ENCODE results near the gene HERPUD1. TPM values are rescaled to one million over a fixed set of nuclear protein-coding genes. Genes with fewer than 3 reads are reported as not detected.
A peak's percentile ranks its signal among the peaks of the same experiment; 100 is the strongest.
"Not testable (repeated sequence)": the region's sequence is repeated elsewhere in the genome, so short reads cannot be mapped to it uniquely, and the experiment has no call there.

The HERPUD1 gene
- total RNA-seq, 3 donors from 2014 or later = 123 to 162 (median 149) TPM

DNA sequence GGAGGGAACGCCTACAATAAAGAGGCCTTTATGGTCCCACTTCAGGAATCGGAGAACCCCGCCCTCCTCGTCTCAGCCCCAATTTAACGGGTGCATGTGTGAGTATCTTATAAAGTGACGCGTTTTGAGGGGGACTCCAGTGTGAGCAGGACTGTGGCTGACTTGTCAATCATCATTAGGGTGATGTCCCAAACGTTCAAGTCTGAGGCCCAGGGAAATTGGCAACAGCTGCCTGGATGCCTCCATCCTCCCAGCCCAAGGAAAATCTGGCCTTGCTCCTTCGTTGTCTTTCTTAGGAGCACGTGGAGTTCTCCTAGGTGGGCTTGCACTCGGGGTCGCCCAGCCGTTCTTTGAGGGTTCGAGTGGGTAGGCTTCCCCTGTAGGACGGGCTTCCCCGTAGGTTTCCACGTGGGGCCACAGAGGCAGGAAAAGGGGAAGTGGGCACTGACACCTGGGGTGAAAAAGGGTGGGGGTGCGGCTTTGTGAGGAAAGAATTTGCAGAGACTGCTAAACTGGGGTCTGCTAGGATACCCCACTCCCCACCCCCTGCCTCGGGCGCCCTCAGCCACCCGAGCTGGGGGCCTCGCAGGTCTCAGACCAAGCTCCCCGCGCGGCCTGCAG lies 561 bp upstream of the HERPUD1 start:
- peak in 1 of 2 donors; percentile 43 for DNase-seq (ENCODE audit: low spot score in 2 of 2)
- H3K27ac ChIP-seq = peak overlapping the region; percentile 99
- no peaks in the 10 kb centered on the region for H3K9me3 ChIP-seq
- H3K4me3 ChIP-seq = peak overlapping the region; percentile 92 to 99 (median 98)
- intact Hi-C loops (cut with DNase I; ENCODE audit: low total_unique reads) = loop anchor here (2.0 kb wide), 1 partner anchor 63 kb away; no protein-coding TSS in a partner anchor
- H3K27me3 ChIP-seq = no peaks in the 10 kb centered on the region
- H3K4me1 ChIP-seq = peaks cover 0 to 9% of the 10 kb centered on the region in 2 donors
- TF ChIP-seq POLR2AphosphoS5 (IDR thresholded peaks at IDR 0.05) = no peak
- TF ChIP-seq, protein P1, sequence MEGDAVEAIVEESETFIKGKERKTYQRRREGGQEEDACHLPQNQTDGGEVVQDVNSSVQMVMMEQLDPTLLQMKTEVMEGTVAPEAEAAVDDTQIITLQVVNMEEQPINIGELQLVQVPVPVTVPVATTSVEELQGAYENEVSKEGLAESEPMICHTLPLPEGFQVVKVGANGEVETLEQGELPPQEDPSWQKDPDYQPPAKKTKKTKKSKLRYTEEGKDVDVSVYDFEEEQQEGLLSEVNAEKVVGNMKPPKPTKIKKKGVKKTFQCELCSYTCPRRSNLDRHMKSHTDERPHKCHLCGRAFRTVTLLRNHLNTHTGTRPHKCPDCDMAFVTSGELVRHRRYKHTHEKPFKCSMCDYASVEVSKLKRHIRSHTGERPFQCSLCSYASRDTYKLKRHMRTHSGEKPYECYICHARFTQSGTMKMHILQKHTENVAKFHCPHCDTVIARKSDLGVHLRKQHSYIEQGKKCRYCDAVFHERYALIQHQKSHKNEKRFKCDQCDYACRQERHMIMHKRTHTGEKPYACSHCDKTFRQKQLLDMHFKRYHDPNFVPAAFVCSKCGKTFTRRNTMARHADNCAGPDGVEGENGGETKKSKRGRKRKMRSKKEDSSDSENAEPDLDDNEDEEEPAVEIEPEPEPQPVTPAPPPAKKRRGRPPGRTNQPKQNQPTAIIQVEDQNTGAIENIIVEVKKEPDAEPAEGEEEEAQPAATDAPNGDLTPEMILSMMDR (IDR thresholded peaks at IDR 0.05) = no peak
- no peak for TF ChIP-seq POLR2A (IDR thresholded peaks at IDR 0.05)
- H3K36me3 ChIP-seq = no peaks in the 10 kb centered on the region

- intact Hi-C loops (cut with DNase I; ENCODE audit: low total_unique reads) = no loop called here
- no peaks in the 10 kb centered on the region for H3K9me3 ChIP-seq
- TF ChIP-seq POLR2A (IDR thresholded peaks at IDR 0.05) = peak; percentile 42
- TF ChIP-seq, protein P1 (IDR thresholded peaks at IDR 0.05) = no peak
- peak; percentile 41 to 89 (median 79) for TF ChIP-seq POLR2AphosphoS5 (IDR thresholded peaks at IDR 0.05)
- H3K4me3 ChIP-seq = peak overlapping the region; percentile 92 to 99 (median 98)
- H3K27me3 ChIP-seq = no peaks in the 10 kb centered on the region
- DNase-seq (ENCODE audit: low spot score in 2 of 2) = peak; percentile 79 to 83
- H3K27ac ChIP-seq = peak overlapping the region; percentile 99
- no peaks in the 10 kb centered on the region for H3K36me3 ChIP-seq
- H3K4me1 ChIP-seq = peaks cover 0 to 9% of the 10 kb centered on the region in 2 donors
Measured at GRCh38 chr16:56932721-56933619, 1.0 kb downstream of the HERPUD1 start.

- no peaks in the 10 kb centered on the region for H3K36me3 ChIP-seq
- no peaks in the 10 kb centered on the region for H3K27me3 ChIP-seq
- TF ChIP-seq, protein P1 (IDR thresholded peaks at IDR 0.05) = no peak
- peak overlapping the region; percentile 99 for H3K27ac ChIP-seq
- H3K9me3 ChIP-seq = no peaks in the 10 kb centered on the region
- intact Hi-C loops (cut with DNase I; ENCODE audit: low total_unique reads) = no loop called here
- H3K4me3 ChIP-seq = peak overlapping the region; percentile 92 to 99 (median 98)
- peaks cover 0 to 9% of the 10 kb centered on the region in 2 donors for H3K4me1 ChIP-seq
- no peak for DNase-seq (ENCODE audit: low spot score in 2 of 2)
Measured at GRCh38 chr16:56933828-56934598, 2.1 kb downstream of the HERPUD1 start.

GRCh38 chr16:56934599-56935145 lies 2.7 kb downstream of the HERPUD1 start:
- peak overlapping the region; percentile 92 to 99 (median 98) for H3K4me3 ChIP-seq
- H3K36me3 ChIP-seq; H3K4me1 ChIP-seq; intact Hi-C loops (cut with DNase I; ENCODE audit: low total_unique reads); DNase-seq (ENCODE audit: low spot score in 2 of 2); H3K27me3 ChIP-seq; H3K9me3 ChIP-seq: not testable (repeated sequence)
- H3K27ac ChIP-seq = peak overlapping the region; percentile 99

- H3K27ac ChIP-seq = peak overlapping the region; percentile 40 to 56
- intact Hi-C loops (cut with DNase I; ENCODE audit: low total_unique reads) = no loop called here
- DNase-seq (ENCODE audit: low spot score in 2 of 2) = no peak
- H3K9me3 ChIP-seq = no peaks in the 10 kb centered on the region
- peaks cover 0 to 9% of the 10 kb centered on the region in 2 donors for H3K4me1 ChIP-seq
- no peak for TF ChIP-seq POLR2A (IDR thresholded peaks at IDR 0.05)
- TF ChIP-seq POLR2AphosphoS5 (IDR thresholded peaks at IDR 0.05) = no peak
- TF ChIP-seq, protein P1 (IDR thresholded peaks at IDR 0.05) = no peak
- H3K36me3 ChIP-seq = peaks cover 4% of the 10 kb centered on the region
- H3K27me3 ChIP-seq = no peaks in the 10 kb centered on the region
- H3K4me3 ChIP-seq = peak overlapping the region; percentile 92 to 99 (median 98)
Measured at GRCh38 chr16:56935201-56935600, 3.3 kb downstream of the HERPUD1 start.
